ENCODE measurements around the gene UBA7.

DNA sequence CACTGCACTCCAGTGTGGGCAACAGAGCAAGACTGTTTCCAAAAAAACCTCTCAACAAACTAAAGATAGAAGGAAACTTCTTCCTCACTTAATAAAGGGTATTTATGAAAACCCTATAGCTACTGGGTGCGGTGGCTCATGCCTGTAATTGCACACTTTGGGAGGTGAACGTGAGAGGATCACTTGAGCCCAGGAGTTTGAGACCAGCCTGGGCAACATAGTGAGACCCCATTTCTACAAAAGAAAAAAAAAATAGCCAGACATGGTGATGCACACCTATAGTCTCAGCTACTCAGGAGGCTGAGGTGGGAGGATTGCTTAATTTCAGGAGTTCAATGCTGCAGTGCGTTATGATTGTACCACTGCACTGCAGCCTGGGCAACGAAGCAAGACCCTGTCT, 49.8 kb downstream of the UBA7 start:
- TF ChIP-seq EZH2 (IDR thresholded peaks at IDR 0.05) (no peak), POLR2AphosphoS5 (IDR thresholded peaks at IDR 0.05; ENCODE audit: borderline replicate concordance, low read depth, low read length) (no peak), FOXP2 (optimal IDR thresholded peaks at IDR 0.05; ENCODE audit: control extremely low read depth, extremely low read length, insufficient read depth) (no peak)

Data from SK-N-MC (cell line).